Measurements from ENCODE around the gene CHST3. TPM values are rescaled to one million over a fixed set of nuclear protein-coding genes. Genes with fewer than 3 reads are reported as not detected.

Gene CHST3
- total and polyA plus RNA-seq, 10 donors: 0.28 to 8.7 (median 4.5) TPM

GRCh38 chr10:71989661-71990454 is 25.7 kb downstream of the CHST3 start:
- Histone ChIP-seq H3K9me3 (no peaks in the 10 kb centered on the region), H3K4me3 (no peak overlapping the region), H3K27me3 (replicated peaks in 1 of 7) (no peaks in the 10 kb centered on the region), H3K27ac (no peak overlapping the region), H3K4me1 (peaks cover 12 to 31% (median 23%) of the 10 kb centered on the region in 6 donors), H3K36me3 (no peaks in the 10 kb centered on the region)
- intact Hi-C loops (cut with DNase I; ENCODE audit: low total_unique reads): no loop called here
- DNase-seq: no peak
- WGBS, 5 donors: 61 to 79% (median 75%) methylated on average over 6 of the region's 6 CpGs
- TF ChIP-seq POLR2AphosphoS5 (IDR thresholded peaks at IDR 0.05): no peak
- TF ChIP-seq POLR2A (IDR thresholded peaks at IDR 0.05): no peak
- TF ChIP-seq, protein P1, sequence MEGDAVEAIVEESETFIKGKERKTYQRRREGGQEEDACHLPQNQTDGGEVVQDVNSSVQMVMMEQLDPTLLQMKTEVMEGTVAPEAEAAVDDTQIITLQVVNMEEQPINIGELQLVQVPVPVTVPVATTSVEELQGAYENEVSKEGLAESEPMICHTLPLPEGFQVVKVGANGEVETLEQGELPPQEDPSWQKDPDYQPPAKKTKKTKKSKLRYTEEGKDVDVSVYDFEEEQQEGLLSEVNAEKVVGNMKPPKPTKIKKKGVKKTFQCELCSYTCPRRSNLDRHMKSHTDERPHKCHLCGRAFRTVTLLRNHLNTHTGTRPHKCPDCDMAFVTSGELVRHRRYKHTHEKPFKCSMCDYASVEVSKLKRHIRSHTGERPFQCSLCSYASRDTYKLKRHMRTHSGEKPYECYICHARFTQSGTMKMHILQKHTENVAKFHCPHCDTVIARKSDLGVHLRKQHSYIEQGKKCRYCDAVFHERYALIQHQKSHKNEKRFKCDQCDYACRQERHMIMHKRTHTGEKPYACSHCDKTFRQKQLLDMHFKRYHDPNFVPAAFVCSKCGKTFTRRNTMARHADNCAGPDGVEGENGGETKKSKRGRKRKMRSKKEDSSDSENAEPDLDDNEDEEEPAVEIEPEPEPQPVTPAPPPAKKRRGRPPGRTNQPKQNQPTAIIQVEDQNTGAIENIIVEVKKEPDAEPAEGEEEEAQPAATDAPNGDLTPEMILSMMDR (IDR thresholded peaks at IDR 0.05 in 8 of 11, conservative IDR thresholded peaks at IDR 0.05 in 3 of 11): no peak

DNA sequence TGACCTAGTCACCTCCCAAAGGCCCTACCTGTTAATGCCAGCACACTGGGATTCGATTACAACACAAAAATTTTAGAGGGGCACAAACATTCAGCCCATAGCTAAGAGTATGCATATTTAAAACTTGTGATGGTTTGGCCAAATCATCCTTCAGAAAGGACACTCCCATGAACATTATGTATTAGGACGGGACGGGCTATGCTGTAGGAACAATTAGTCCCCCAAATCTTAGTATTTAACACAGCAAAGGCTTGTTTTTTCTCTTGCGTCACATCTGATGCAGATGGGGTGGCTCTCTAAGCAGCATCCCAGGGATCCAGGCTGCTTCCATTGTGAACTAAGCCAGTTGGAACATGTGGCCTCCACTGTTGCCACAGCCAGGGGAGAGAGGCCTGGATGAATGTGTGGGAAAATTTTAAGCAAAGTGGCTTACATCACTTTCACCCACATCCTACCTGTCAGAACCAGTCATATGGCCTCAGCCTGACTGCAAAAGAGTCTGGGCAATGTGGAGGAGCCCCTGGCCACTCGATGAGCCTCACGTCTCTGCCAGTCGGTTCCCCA is 26.6 kb downstream of the CHST3 start:
- no peak for DNase-seq
- Histone ChIP-seq H3K27me3 (replicated peaks in 1 of 7) (no peaks in the 10 kb centered on the region), H3K36me3 (no peaks in the 10 kb centered on the region), H3K9me3 (no peaks in the 10 kb centered on the region), H3K4me1 (peaks cover 3 to 23% (median 15%) of the 10 kb centered on the region in 6 donors), H3K4me3 (no peak overlapping the region), H3K27ac (no peak overlapping the region)
- 84 to 96% (median 93%) methylated on average over 7 of the region's 7 CpGs for WGBS, 5 donors
- TF ChIP-seq, protein P1 (IDR thresholded peaks at IDR 0.05 in 8 of 11, conservative IDR thresholded peaks at IDR 0.05 in 3 of 11): no peak
- no peak for TF ChIP-seq POLR2A (IDR thresholded peaks at IDR 0.05)
- no peak for TF ChIP-seq POLR2AphosphoS5 (IDR thresholded peaks at IDR 0.05)
- intact Hi-C loops (cut with DNase I; ENCODE audit: low total_unique reads): no loop called here

- peaks cover 0 to 5% (median 0%) of the 10 kb centered on the region in 7 donors for H3K27me3 ChIP-seq (replicated peaks in 1 of 7)
- H3K4me1 ChIP-seq: peaks cover 9 to 32% (median 27%) of the 10 kb centered on the region in 6 donors
- no peak overlapping the region for H3K27ac ChIP-seq
- intact Hi-C loops (cut with DNase I; ENCODE audit: low total_unique reads): no loop called here
- no peak for TF ChIP-seq POLR2AphosphoS5 (IDR thresholded peaks at IDR 0.05)
- no peak for TF ChIP-seq POLR2A (IDR thresholded peaks at IDR 0.05)
- TF ChIP-seq, protein P1 (IDR thresholded peaks at IDR 0.05 in 8 of 11, conservative IDR thresholded peaks at IDR 0.05 in 3 of 11): no peak
- no peak overlapping the region for H3K4me3 ChIP-seq
- WGBS, 5 donors: 91 to 95% (median 93%) methylated on average over 3 of the region's 3 CpGs
- no peak for DNase-seq
- H3K9me3 ChIP-seq: no peaks in the 10 kb centered on the region
- H3K36me3 ChIP-seq: no peaks in the 10 kb centered on the region
These were observed 31.3 kb downstream of the CHST3 start for GRCh38 chr10:71995449-71995848.

DNA sequence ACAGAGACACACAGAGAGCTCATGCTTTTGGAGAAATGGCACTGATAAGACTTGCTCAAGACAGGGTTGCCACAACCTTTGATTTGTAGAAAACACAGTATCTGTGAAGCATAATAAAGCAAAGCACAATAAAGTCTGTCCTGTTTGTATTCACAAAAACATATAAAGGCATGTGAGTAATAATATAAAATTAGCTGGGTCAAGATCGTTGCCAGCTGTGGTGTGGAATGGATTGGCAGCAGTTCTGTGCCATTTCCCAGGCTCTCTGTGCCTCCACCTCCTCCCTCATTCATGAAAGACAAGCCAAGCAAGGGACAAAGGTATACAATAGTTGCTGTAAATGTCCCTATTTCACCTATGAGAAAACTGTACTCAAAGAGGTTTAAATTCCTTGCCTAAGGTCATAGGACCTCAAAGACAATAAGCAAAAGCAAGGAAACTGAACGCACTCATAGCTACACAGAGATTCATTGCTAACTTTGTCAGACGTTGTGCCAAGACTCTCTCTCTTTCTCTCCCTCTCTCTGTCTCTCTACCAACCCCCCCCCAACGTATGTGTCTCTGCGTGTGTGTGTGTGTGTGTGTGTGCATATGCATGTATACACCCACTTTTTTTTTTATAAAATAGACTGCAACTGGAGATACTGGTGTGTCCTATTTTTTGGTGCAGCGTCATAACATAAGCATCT is 31.8 kb downstream of the CHST3 start:
- no peak overlapping the region for H3K27ac ChIP-seq
- H3K9me3 ChIP-seq: no peaks in the 10 kb centered on the region
- WGBS, 5 donors: 69 to 82% (median 76%) methylated on average over 6 of the region's 6 CpGs
- intact Hi-C loops (cut with DNase I; ENCODE audit: low total_unique reads): no loop called here
- TF ChIP-seq POLR2A (IDR thresholded peaks at IDR 0.05) (no peak), POLR2AphosphoS5 (IDR thresholded peaks at IDR 0.05) (no peak)
- TF ChIP-seq, protein P1 (IDR thresholded peaks at IDR 0.05 in 8 of 11, conservative IDR thresholded peaks at IDR 0.05 in 3 of 11): no peak
- H3K27me3 ChIP-seq (replicated peaks in 1 of 7): peaks cover 0 to 5% (median 0%) of the 10 kb centered on the region in 7 donors
- H3K4me1 ChIP-seq: peaks cover 9 to 37% (median 33%) of the 10 kb centered on the region in 6 donors
- DNase-seq: no peak
- no peak overlapping the region for H3K4me3 ChIP-seq
- no peaks in the 10 kb centered on the region for H3K36me3 ChIP-seq

Data from spleen (tissue), 11 donors.